Left lung (tissue), 10 donors: ENCODE measurements around the gene KCNK5. TPM values are rescaled to one million over a fixed set of nuclear protein-coding genes. Genes with fewer than 3 reads are reported as not detected.

ENCODE experiments used
- ATAC-seq: fragments of 200-7000 bp; cut with Tn5 transposase; one replicate; pipeline ENCODE4 v1.9.1; 2020; ENCODE audit warnings: moderate library complexity
- DNase-seq, 4 donors: peaks; one replicate each; pipeline ENCODE4 v3.0.0-alpha.2; 2013 to 2020
- H3K27ac ChIP-seq, 2 donors: fragments of 200-600 bp; sonication (generic) in 1 of 2; one replicate each; pipeline versions ENCODE4 v1.5.0 to v1.8.0; 2020 to 2021
- H3K27me3 ChIP-seq, 2 donors: fragments of 200-600 bp; sonication (generic) in 1 of 2; one replicate each; pipeline versions ENCODE4 v1.5.0 to v1.8.0; 2020 to 2021
- H3K36me3 ChIP-seq, 2 donors: fragments of 200-600 bp; sonication (generic) in 1 of 2; one replicate each; pipeline versions ENCODE4 v1.5.0 to v1.8.0; 2020 to 2021
- H3K4me1 ChIP-seq, 2 donors: fragments of 200-600 bp; one replicate each; pipeline ENCODE4 v1.8.0; 2021
- H3K4me3 ChIP-seq, 2 donors: fragments of 200-600 bp; sonication (generic) in 1 of 2; one replicate each; pipeline versions ENCODE4 v1.5.0 to v1.8.0; 2020 to 2021; ENCODE audit warnings: mild to moderate bottlenecking in 1 of 2
- H3K9me3 ChIP-seq, 2 donors: fragments of 200-600 bp; sonication (generic) in 1 of 2; one replicate each; pipeline versions ENCODE4 v1.5.0 to v1.8.0; 2020 to 2021
- intact Hi-C, 2 donors: fragments of 100-400 bp; cut with DNase I; formaldehyde crosslinking; loops; one replicate each; pipeline versions ENCODE4 v1.11.2 to v1.14.2; 2022
- polyA plus RNA-seq, 6 donors: library from polyadenylated mRNA; unstranded; fragments of 120-200 nt; gene quantifications; one replicate each; pipeline ENCODE4 v1.2.1, GENCODE V29; 2013; ENCODE audit not compliant: insufficient read length in 6 of 6
- total RNA-seq, 2 donors: library from RNA; stranded (reverse); fragmentation: NEBNext Ultra II Directional; extraction: Animal tissue kit (Norgen Biotek cat#: 25700); gene quantifications; one replicate each; pipeline ENCODE4 v1.2.1, GENCODE V29; 2021
- TF ChIP-seq, protein P1 (sequence below), 2 donors: fragments of 200-600 bp; sonication (generic) in 1 of 2; IDR thresholded peaks; one replicate each; pipeline versions ENCODE4 v1.5.0 to v1.8.0; 2021; ENCODE audit warnings: antibody characterized with exemption in 2 of 2
- donor health status: DM: no; HTN: yes; CAD: no.
- donor health status: DM: no; HTN: no; CAD: no.

The KCNK5 gene
- total and polyA plus RNA-seq, 8 donors: 12.6 to 26.4 (median 22.8) TPM

- no peak for DNase-seq
- ATAC-seq: peak; percentile 24
- Histone ChIP-seq H3K4me3 (no peak overlapping the region), H3K27ac (no peak overlapping the region), H3K4me1 (no peaks in the 10 kb centered on the region), H3K36me3 (no peaks in the 10 kb centered on the region), H3K9me3 (no peaks in the 10 kb centered on the region), H3K27me3 (no peaks in the 10 kb centered on the region)
- TF ChIP-seq, protein P1, sequence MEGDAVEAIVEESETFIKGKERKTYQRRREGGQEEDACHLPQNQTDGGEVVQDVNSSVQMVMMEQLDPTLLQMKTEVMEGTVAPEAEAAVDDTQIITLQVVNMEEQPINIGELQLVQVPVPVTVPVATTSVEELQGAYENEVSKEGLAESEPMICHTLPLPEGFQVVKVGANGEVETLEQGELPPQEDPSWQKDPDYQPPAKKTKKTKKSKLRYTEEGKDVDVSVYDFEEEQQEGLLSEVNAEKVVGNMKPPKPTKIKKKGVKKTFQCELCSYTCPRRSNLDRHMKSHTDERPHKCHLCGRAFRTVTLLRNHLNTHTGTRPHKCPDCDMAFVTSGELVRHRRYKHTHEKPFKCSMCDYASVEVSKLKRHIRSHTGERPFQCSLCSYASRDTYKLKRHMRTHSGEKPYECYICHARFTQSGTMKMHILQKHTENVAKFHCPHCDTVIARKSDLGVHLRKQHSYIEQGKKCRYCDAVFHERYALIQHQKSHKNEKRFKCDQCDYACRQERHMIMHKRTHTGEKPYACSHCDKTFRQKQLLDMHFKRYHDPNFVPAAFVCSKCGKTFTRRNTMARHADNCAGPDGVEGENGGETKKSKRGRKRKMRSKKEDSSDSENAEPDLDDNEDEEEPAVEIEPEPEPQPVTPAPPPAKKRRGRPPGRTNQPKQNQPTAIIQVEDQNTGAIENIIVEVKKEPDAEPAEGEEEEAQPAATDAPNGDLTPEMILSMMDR (IDR thresholded peaks at IDR 0.05): no peak
- intact Hi-C loops: no loop called here
These were observed 44.1 kb upstream of the KCNK5 start for GRCh38 chr6:39273406-39273821.

DNA sequence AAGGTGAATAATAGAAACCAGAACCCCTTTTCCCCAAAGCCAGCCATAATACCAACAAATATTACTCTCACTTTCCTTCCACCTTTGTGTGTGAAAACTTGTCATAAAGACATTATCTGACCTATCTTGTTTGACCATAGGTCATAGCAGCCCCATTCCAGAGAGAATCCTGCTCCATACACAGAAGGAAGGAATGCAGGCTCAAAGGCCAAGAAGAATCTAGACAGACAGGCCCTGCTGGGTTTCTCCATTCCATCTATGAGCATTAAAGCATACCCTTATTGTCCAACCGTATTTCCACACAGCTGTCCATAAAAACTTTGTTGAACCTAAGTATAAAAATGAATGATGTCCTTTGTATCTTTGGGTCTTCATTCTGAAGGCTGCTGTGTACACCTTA, 40.7 kb upstream of the KCNK5 start:
- H3K9me3 ChIP-seq: no peaks in the 10 kb centered on the region
- intact Hi-C loops: no loop called here
- DNase-seq (no peak), ATAC-seq (no peak)
- H3K27me3 ChIP-seq: no peaks in the 10 kb centered on the region
- H3K27ac ChIP-seq: no peak overlapping the region
- TF ChIP-seq, protein P1 (IDR thresholded peaks at IDR 0.05): no peak
- no peaks in the 10 kb centered on the region for H3K4me1 ChIP-seq
- no peak overlapping the region for H3K4me3 ChIP-seq
- no peaks in the 10 kb centered on the region for H3K36me3 ChIP-seq

- no peak for DNase-seq
These were observed 39.4 kb upstream of the KCNK5 start for GRCh38 chr6:39268721-39269120.

GRCh38 chr6:39268171-39268570, 38.9 kb upstream of the KCNK5 start:
- DNase-seq: no peak
- no peak for ATAC-seq
- TF ChIP-seq, protein P1 (IDR thresholded peaks at IDR 0.05): no peak
- H3K27ac ChIP-seq: no peak overlapping the region
- no peaks in the 10 kb centered on the region for H3K27me3 ChIP-seq
- peaks cover 2 to 6% of the 10 kb centered on the region in 2 donors for H3K4me1 ChIP-seq
- H3K4me3 ChIP-seq: no peak overlapping the region
- no peaks in the 10 kb centered on the region for H3K9me3 ChIP-seq
- intact Hi-C loops: no loop called here
- no peaks in the 10 kb centered on the region for H3K36me3 ChIP-seq

More at GRCh38 chr6:39268721-39269120, 39.4 kb upstream of the KCNK5 start:
- no peak overlapping the region for H3K4me3 ChIP-seq
- no peaks in the 10 kb centered on the region for H3K27me3 ChIP-seq
- no peak for ATAC-seq
- H3K4me1 ChIP-seq: peaks cover 0 to 2% of the 10 kb centered on the region in 2 donors
- TF ChIP-seq, protein P1 (IDR thresholded peaks at IDR 0.05): no peak
- intact Hi-C loops: no loop called here
- H3K9me3 ChIP-seq: no peaks in the 10 kb centered on the region
- H3K27ac ChIP-seq: no peak overlapping the region
- no peaks in the 10 kb centered on the region for H3K36me3 ChIP-seq

DNA sequence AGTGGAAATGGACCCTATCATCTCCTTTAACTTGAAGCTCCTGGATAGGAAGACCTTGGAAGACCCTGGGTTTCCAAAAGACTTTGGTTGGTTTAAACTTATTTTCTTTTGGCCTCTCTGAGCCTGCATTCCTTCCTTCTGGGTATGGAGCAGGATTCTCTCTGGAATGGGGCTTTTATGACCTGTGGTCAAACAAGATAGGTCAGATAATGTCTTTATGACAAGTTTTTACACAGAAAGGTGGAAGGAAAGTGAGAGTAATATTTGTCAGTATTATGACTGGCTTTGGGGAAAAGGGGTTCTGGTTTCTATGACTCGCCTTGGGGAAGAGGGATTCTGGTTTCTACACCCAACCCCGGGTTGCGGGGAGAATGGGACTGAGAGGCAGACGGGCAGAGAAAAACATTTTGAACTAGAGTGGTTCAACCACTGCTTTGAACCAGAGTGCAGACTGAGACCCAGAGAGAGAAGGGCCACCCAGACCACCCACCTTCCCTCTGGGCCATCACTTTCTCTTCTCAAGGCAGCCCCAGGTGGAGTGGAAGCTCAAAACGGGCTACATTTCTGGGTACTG, 37.6 kb upstream of the KCNK5 start:
- H3K4me3 ChIP-seq: no peak overlapping the region
- H3K4me1 ChIP-seq: peaks cover 6 to 9% of the 10 kb centered on the region in 2 donors
- intact Hi-C loops: no loop called here
- no peaks in the 10 kb centered on the region for H3K36me3 ChIP-seq
- no peak overlapping the region for H3K27ac ChIP-seq
- no peaks in the 10 kb centered on the region for H3K9me3 ChIP-seq
- ATAC-seq (no peak), DNase-seq (no peak)
- H3K27me3 ChIP-seq: no peaks in the 10 kb centered on the region
- TF ChIP-seq, protein P1 (IDR thresholded peaks at IDR 0.05): no peak
